HEK293T (cell line): Measurements from ENCODE around the gene MTIF2.

Experiments
- FOXK2 ChIP-seq: fragments of 450-650 bp; IDR thresholded peaks from 2 replicates; pipeline ENCODE4 v1.6.1; 2016; ENCODE audit warnings: mild to moderate bottlenecking
- FOXM1 ChIP-seq: fragments of 450-650 bp; IDR thresholded peaks from 2 replicates; pipeline ENCODE4 v1.6.1; 2017; ENCODE audit warnings: mild to moderate bottlenecking, borderline replicate concordance
- LEF1 ChIP-seq: fragments of 450-650 bp; IDR thresholded peaks from 2 replicates; pipeline ENCODE4 v1.6.1; 2017; ENCODE audit warnings: mild to moderate bottlenecking, borderline replicate concordance
- SP1 ChIP-seq: fragments of 450-650 bp; IDR thresholded peaks from 2 replicates; pipeline ENCODE4 v1.6.1; 2017
- ZNF384 ChIP-seq: fragments of 450-650 bp; IDR thresholded peaks from 2 replicates; pipeline ENCODE4 v1.6.1; 2016

DNA sequence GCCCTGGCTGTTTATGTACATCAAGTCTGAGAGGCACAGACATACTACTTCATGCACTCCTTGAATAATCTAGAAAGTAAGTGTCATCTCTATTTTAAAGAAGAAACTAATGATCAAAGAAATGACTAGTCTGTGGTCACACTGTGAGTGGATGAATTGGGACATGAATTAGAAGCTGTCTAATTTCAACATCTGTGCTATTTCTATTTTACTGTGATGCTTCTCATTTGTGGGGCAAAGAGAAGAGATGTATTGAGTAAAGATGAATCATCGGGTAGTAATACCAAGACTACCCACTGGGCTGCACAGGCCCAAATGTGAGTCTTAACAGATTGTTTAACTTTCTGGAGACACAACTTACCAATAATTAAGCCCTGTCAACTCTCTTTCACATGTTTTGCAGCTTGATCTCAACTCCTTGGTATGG, 42.4 kb upstream of the MTIF2 start:
- TF ChIP-seq SP1 = no peak
- TF ChIP-seq LEF1 = no peak
- TF ChIP-seq FOXK2 = no peak
- no peak for TF ChIP-seq ZNF384
- no peak for TF ChIP-seq FOXM1
